ENCODE data around the gene CSTF1.

CSTF1 gene

DNA sequence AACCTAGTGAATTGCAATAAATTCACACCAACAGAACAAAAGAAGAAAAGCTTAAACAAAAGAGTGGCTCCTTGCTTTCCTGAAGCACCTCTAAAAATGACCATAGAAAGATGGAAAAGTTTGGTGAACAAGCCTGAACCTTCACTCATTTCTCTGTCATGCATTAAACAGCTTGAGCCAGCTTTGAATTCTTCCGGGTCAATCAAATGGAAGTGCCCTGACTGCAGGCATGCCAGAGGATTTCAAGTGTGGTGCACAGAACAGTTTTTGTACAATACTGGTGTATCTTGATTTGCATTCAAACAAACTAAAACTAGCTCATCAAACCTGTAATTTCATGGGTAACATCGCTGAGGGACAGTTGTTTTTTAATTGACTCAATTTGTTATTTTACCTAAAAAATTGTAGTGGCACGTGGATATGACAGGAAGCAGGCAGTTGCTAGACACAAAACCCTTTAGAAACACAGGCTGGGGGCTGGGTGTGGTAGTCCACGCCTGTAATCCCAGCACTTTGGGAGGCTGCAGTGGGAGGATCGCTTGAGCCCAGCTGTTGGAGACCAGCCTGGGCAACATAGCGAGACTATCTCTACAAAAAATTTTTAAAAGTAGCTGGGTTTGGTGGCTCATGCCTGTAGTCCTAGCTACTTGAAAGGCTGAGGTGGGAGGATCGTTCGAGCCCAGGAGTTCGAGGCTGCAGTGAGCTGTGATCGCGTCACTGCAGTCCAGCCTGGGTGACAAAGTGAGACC is 28.7 kb downstream of the CSTF1 start:
- H2BK5ac ChIP-seq (ENCODE audit: low read length), result no peak overlapping the region

DNA sequence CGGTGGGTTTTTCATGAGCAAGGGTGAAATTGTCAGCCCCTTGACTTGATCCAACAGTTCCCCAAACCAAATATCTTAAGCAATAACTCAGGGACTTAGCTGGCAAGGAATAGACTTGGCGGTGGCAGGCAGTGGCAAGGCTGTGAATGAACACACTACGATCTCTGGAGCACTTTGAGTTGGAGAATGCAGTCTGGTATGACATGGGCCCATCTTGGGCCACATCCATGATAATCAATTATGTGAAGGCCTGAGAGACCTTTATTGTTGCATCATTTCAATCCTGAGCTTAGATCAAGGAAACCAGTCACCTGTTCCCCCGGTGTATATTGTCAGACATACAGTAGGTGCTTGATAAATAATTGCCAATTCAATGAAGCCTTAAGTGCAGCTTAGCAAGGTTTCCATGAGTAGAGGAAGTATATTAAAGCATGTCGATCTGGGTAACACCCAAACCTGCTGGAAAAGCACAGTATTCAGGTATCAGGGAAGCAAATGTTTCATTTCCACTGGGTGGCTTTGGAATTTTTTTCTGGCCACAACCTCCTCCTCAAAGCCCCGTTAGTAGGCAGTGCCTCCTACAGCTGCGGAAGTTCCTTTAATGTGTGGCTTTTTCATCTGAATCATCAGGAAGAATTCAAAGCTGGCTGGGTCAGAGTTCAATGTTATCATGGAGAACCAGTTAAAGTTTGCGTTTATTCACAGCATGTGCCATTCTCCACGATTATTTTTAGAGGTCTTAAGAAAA is 29.8 kb downstream of the CSTF1 start:
- Histone ChIP-seq H3K9ac (ENCODE audit: low read length) (no peak overlapping the region), H4K8ac (ENCODE audit: low read depth, low read length) (no peak overlapping the region), H3K36me3 (ENCODE audit: control insufficient read depth, insufficient read depth, low read length) (no peaks in the 10 kb centered on the region), H3K79me2 (ENCODE audit: control insufficient read depth, insufficient read depth, low read length) (no peaks in the 10 kb centered on the region), H3K4me2 (ENCODE audit: low read length) (no peak overlapping the region), H4K5ac (ENCODE audit: low read length) (no peak overlapping the region), H2BK5ac (ENCODE audit: low read length) (no peak overlapping the region), H3K4me3 (ENCODE audit: low read length) (no peak overlapping the region), H3K23ac (ENCODE audit: low read length) (no peak overlapping the region), H3K4me1 (ENCODE audit: control insufficient read depth, low read depth, low read length) (no peaks in the 10 kb centered on the region), H3K27ac (ENCODE audit: low read depth, low read length) (no peak overlapping the region), H2BK15ac (replicated peaks; ENCODE audit: low read depth) (no peak overlapping the region), H3K27me3 (ENCODE audit: insufficient read depth, low read length, poor library complexity) (no peaks in the 10 kb centered on the region), H2AK5ac (ENCODE audit: low read length) (no peak overlapping the region), H2BK120ac (ENCODE audit: low read depth, low read length) (no peak overlapping the region), H3K56ac (ENCODE audit: low read length) (no peak overlapping the region), H3K4ac (ENCODE audit: low read depth, low read length) (no peak overlapping the region), H3K79me1 (ENCODE audit: low read length) (no peaks in the 10 kb centered on the region), H3K18ac (ENCODE audit: low read length) (no peak overlapping the region)
- DNase-seq, result no peak
- WGBS (ENCODE audit: extremely low coverage, insufficient coverage, low lambda C conversion rate), result no CpG with 5 or more reads among the region's 9 CpGs

More for the DNA sequence above, 28.7 kb downstream of the CSTF1 start:
- WGBS (ENCODE audit: extremely low coverage, insufficient coverage, low lambda C conversion rate), result no CpG with 5 or more reads among the region's 11 CpGs
- H3K4ac ChIP-seq (ENCODE audit: low read depth, low read length), result no peak overlapping the region
- DNase-seq, result no peak
- H3K23ac ChIP-seq (ENCODE audit: low read length), result no peak overlapping the region
- no peaks in the 10 kb centered on the region for H3K79me1 ChIP-seq (ENCODE audit: low read length)
- no peak overlapping the region for H3K9ac ChIP-seq (ENCODE audit: low read length)
- no peak overlapping the region for H3K4me3 ChIP-seq (ENCODE audit: low read length)
- H3K27me3 ChIP-seq (ENCODE audit: insufficient read depth, low read length, poor library complexity), result no peaks in the 10 kb centered on the region
- H3K4me1 ChIP-seq (ENCODE audit: control insufficient read depth, low read depth, low read length), result no peaks in the 10 kb centered on the region
- H2AK5ac ChIP-seq (ENCODE audit: low read length), result no peak overlapping the region
- H3K79me2 ChIP-seq (ENCODE audit: control insufficient read depth, insufficient read depth, low read length), result no peaks in the 10 kb centered on the region
- no peak overlapping the region for H3K18ac ChIP-seq (ENCODE audit: low read length)
- H3K27ac ChIP-seq (ENCODE audit: low read depth, low read length), result no peak overlapping the region
- H3K36me3 ChIP-seq (ENCODE audit: control insufficient read depth, insufficient read depth, low read length), result no peaks in the 10 kb centered on the region
- no peak overlapping the region for H2BK120ac ChIP-seq (ENCODE audit: low read depth, low read length)
- no peak overlapping the region for H4K8ac ChIP-seq (ENCODE audit: low read depth, low read length)
- H3K56ac ChIP-seq (ENCODE audit: low read length), result no peak overlapping the region
- no peak overlapping the region for H2BK15ac ChIP-seq (replicated peaks; ENCODE audit: low read depth)
- H3K4me2 ChIP-seq (ENCODE audit: low read length), result no peak overlapping the region
- H4K5ac ChIP-seq (ENCODE audit: low read length), result no peak overlapping the region

DNA sequence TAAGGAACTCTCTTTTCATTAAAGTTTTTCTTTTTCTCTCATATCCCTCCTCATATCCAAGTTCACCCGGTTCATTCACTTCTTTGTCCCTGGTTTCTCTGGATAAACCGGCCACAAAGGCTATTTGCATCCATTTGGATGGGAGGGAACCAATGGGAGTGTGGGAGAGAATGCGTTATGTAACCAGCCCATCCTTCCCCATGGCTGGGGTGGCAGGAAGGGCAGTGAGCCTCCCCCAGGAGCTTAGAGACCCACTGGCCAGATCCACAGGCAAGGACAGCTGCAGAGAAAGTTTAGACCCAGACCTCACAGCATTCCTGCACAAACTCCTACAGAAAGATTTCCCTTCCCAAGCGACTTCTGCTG is 30.4 kb downstream of the CSTF1 start:
- H2BK120ac ChIP-seq (ENCODE audit: low read depth, low read length), result no peak overlapping the region
- no peak for DNase-seq
- no peaks in the 10 kb centered on the region for H3K4me1 ChIP-seq (ENCODE audit: control insufficient read depth, low read depth, low read length)

DNA sequence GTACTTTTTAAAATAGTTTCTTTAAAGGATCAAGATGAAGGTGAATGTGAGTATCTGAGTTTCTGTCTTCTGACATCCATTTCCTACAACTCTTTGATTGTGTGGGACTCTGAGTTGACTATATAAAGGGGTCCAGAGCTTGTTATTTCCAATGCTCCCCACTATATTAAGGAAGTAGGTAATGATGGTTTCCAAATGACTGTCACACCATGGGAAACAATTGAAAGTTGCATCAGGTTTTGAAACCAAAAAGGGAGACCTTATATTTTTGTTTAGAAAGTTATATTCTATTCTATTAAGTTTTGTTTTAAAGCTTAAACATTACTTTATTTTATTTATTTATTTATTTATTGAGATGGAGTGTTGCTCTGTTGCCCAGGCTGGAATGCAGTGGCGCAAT is 30.8 kb downstream of the CSTF1 start:
- H3K36me3 ChIP-seq (ENCODE audit: control insufficient read depth, insufficient read depth, low read length), result no peaks in the 10 kb centered on the region
- H3K23ac ChIP-seq (ENCODE audit: low read length), result no peak overlapping the region
- no peak overlapping the region for H3K9ac ChIP-seq (ENCODE audit: low read length)
- no peak overlapping the region for H2AK5ac ChIP-seq (ENCODE audit: low read length)
- H3K79me2 ChIP-seq (ENCODE audit: control insufficient read depth, insufficient read depth, low read length), result no peaks in the 10 kb centered on the region
- no peak overlapping the region for H3K4ac ChIP-seq (ENCODE audit: low read depth, low read length)
- no peak overlapping the region for H4K5ac ChIP-seq (ENCODE audit: low read length)
- no peak overlapping the region for H2BK120ac ChIP-seq (ENCODE audit: low read depth, low read length)
- H3K4me1 ChIP-seq (ENCODE audit: control insufficient read depth, low read depth, low read length), result no peaks in the 10 kb centered on the region
- H2BK15ac ChIP-seq (replicated peaks; ENCODE audit: low read depth), result no peak overlapping the region
- no peak overlapping the region for H3K56ac ChIP-seq (ENCODE audit: low read length)
- H3K18ac ChIP-seq (ENCODE audit: low read length), result no peak overlapping the region
- no peak for DNase-seq
- no peak overlapping the region for H3K4me2 ChIP-seq (ENCODE audit: low read length)
- H3K4me3 ChIP-seq (ENCODE audit: low read length), result no peak overlapping the region
- no peak overlapping the region for H3K27ac ChIP-seq (ENCODE audit: low read depth, low read length)
- no CpG with 5 or more reads among the region's 1 CpG for WGBS (ENCODE audit: extremely low coverage, insufficient coverage, low lambda C conversion rate)
- no peaks in the 10 kb centered on the region for H3K79me1 ChIP-seq (ENCODE audit: low read length)
- H2BK5ac ChIP-seq (ENCODE audit: low read length), result no peak overlapping the region
- H3K27me3 ChIP-seq (ENCODE audit: insufficient read depth, low read length, poor library complexity), result no peaks in the 10 kb centered on the region
- no peak overlapping the region for H4K8ac ChIP-seq (ENCODE audit: low read depth, low read length)

More for the DNA sequence above, 30.4 kb downstream of the CSTF1 start:
- Histone ChIP-seq H2BK5ac (ENCODE audit: low read length) (no peak overlapping the region), H2BK15ac (replicated peaks; ENCODE audit: low read depth) (no peak overlapping the region), H3K4ac (ENCODE audit: low read depth, low read length) (no peak overlapping the region), H4K5ac (ENCODE audit: low read length) (no peak overlapping the region), H3K4me2 (ENCODE audit: low read length) (no peak overlapping the region), H3K18ac (ENCODE audit: low read length) (no peak overlapping the region), H3K79me1 (ENCODE audit: low read length) (no peaks in the 10 kb centered on the region), H3K23ac (ENCODE audit: low read length) (no peak overlapping the region), H3K9ac (ENCODE audit: low read length) (no peak overlapping the region), H3K27me3 (ENCODE audit: insufficient read depth, low read length, poor library complexity) (no peaks in the 10 kb centered on the region), H3K4me3 (ENCODE audit: low read length) (no peak overlapping the region), H3K79me2 (ENCODE audit: control insufficient read depth, insufficient read depth, low read length) (no peaks in the 10 kb centered on the region), H3K56ac (ENCODE audit: low read length) (no peak overlapping the region), H2AK5ac (ENCODE audit: low read length) (no peak overlapping the region), H3K27ac (ENCODE audit: low read depth, low read length) (no peak overlapping the region), H3K36me3 (ENCODE audit: control insufficient read depth, insufficient read depth, low read length) (no peaks in the 10 kb centered on the region), H4K8ac (ENCODE audit: low read depth, low read length) (no peak overlapping the region)
- no CpG with 5 or more reads among the region's 4 CpGs for WGBS (ENCODE audit: extremely low coverage, insufficient coverage, low lambda C conversion rate)

DNA sequence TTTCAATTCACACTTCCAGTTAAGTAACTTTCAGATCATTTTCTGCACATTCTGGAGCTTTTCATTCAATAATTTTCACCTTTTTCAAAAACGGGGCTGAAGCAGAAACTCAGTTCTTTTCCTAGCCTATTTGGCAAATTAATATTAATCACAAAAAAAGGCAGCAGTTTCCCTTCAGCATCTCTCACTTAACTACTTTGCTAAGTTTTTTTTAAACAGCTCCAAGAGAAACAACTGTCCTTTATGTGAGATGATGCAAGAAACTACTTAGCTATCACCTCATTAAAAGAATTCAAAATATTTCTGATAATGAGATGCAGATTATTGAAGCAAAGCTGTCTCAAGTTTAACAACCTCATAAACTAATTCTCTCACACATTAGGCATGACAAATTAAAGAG is 31.4 kb downstream of the CSTF1 start:
- Histone ChIP-seq H2BK120ac (ENCODE audit: low read depth, low read length) (no peak overlapping the region), H3K27ac (ENCODE audit: low read depth, low read length) (no peak overlapping the region), H3K79me1 (ENCODE audit: low read length) (no peaks in the 10 kb centered on the region), H4K8ac (ENCODE audit: low read depth, low read length) (no peak overlapping the region), H3K4me2 (ENCODE audit: low read length) (no peak overlapping the region), H3K79me2 (ENCODE audit: control insufficient read depth, insufficient read depth, low read length) (no peaks in the 10 kb centered on the region), H4K5ac (ENCODE audit: low read length) (no peak overlapping the region), H3K27me3 (ENCODE audit: insufficient read depth, low read length, poor library complexity) (no peaks in the 10 kb centered on the region), H2BK15ac (replicated peaks; ENCODE audit: low read depth) (no peak overlapping the region), H3K9ac (ENCODE audit: low read length) (no peak overlapping the region), H2AK5ac (ENCODE audit: low read length) (no peak overlapping the region), H3K4me1 (ENCODE audit: control insufficient read depth, low read depth, low read length) (no peaks in the 10 kb centered on the region), H3K36me3 (ENCODE audit: control insufficient read depth, insufficient read depth, low read length) (no peaks in the 10 kb centered on the region), H3K4me3 (ENCODE audit: low read length) (no peak overlapping the region), H3K18ac (ENCODE audit: low read length) (no peak overlapping the region), H3K4ac (ENCODE audit: low read depth, low read length) (no peak overlapping the region), H3K23ac (ENCODE audit: low read length) (no peak overlapping the region), H3K56ac (ENCODE audit: low read length) (no peak overlapping the region), H2BK5ac (ENCODE audit: low read length) (no peak overlapping the region)
- no CpG with 5 or more reads among the region's 1 CpG for WGBS (ENCODE audit: extremely low coverage, insufficient coverage, low lambda C conversion rate)
- no peak for DNase-seq
